IMR-90 (cell line): ENCODE data around the gene KRTDAP.

Source experiments
- ELK1 ChIP-seq: fragments of 150-350 bp; IDR thresholded peaks from 2 replicates; pipeline ENCODE4 v1.6.1; 2016; ENCODE audit warnings: low read depth, mild to moderate bottlenecking, low read length, moderate library complexity, borderline replicate concordance
- POLR2A ChIP-seq: IDR thresholded peaks from 2 replicates; pipeline ENCODE4 v1.6.1; 2012; ENCODE audit warnings: mild to moderate bottlenecking, low read depth, low read length
- RCOR1 ChIP-seq: IDR thresholded peaks from 2 replicates; pipeline ENCODE4 v1.6.1; 2012; ENCODE audit warnings: mild to moderate bottlenecking, low read length, improper control_type of control experiment; ENCODE audit not compliant: insufficient replicate concordance

GRCh38 chr19:35518313-35518712 is 28.0 kb upstream of the KRTDAP start:
- TF ChIP-seq POLR2A, result no peak
- no peak for TF ChIP-seq RCOR1
- TF ChIP-seq ELK1, result no peak
